ENCODE measurements around the gene PCSK5.

- TF ChIP-seq, protein P1, sequence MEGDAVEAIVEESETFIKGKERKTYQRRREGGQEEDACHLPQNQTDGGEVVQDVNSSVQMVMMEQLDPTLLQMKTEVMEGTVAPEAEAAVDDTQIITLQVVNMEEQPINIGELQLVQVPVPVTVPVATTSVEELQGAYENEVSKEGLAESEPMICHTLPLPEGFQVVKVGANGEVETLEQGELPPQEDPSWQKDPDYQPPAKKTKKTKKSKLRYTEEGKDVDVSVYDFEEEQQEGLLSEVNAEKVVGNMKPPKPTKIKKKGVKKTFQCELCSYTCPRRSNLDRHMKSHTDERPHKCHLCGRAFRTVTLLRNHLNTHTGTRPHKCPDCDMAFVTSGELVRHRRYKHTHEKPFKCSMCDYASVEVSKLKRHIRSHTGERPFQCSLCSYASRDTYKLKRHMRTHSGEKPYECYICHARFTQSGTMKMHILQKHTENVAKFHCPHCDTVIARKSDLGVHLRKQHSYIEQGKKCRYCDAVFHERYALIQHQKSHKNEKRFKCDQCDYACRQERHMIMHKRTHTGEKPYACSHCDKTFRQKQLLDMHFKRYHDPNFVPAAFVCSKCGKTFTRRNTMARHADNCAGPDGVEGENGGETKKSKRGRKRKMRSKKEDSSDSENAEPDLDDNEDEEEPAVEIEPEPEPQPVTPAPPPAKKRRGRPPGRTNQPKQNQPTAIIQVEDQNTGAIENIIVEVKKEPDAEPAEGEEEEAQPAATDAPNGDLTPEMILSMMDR (IDR thresholded peaks at IDR 0.05) = no peak
- no peak for TF ChIP-seq POLR2A (IDR thresholded peaks at IDR 0.05)
Observed at GRCh38 chr9:76405868-76406267, 515.4 kb downstream of the PCSK5 start.

Data from adrenal gland (tissue), 5 donors.